Measurements from ENCODE around the gene TBC1D4.
"Not testable (repeated sequence)": the region's sequence is repeated elsewhere in the genome, so short reads cannot be mapped to it uniquely, and the experiment has no call there.

TBC1D4 gene

GRCh38 chr13:75360170-75360569 is 121.8 kb downstream of the TBC1D4 start:
- no peak overlapping the region for H3K4me3 ChIP-seq (ENCODE audit: low read depth, low read length)
- no peak for TF ChIP-seq CTCF (IDR thresholded peaks at IDR 0.05; ENCODE audit: borderline replicate concordance, insufficient read depth, low read depth, low read length)

DNA sequence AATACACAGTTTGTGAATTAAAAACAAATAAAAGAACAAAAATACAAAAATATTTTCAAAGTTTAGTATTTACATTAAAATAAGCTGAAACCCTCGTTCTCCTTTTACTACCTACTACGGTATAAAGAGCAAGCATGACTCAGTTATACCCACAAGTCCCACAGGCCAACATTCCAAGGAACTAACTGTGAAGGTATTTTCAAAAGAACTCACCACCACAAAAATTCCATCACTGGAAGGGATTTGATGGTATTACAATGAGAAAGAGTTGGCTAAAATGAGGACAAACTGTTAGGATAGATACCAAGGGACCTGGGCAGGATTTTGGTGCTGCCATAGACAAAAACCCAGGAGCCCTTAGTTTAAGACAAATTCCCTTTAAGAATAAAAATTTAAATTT is 122.7 kb downstream of the TBC1D4 start:
- no peak overlapping the region for H3K4me3 ChIP-seq (ENCODE audit: low read depth, low read length)
- TF ChIP-seq CTCF (IDR thresholded peaks at IDR 0.05; ENCODE audit: borderline replicate concordance, insufficient read depth, low read depth, low read length): no peak

- TF ChIP-seq CTCF (IDR thresholded peaks at IDR 0.05; ENCODE audit: borderline replicate concordance, insufficient read depth, low read depth, low read length): peak; percentile 78
- H3K4me3 ChIP-seq (ENCODE audit: low read depth, low read length): no peak overlapping the region
Measured at GRCh38 chr13:75357576-75358289, 124.2 kb downstream of the TBC1D4 start.

DNA sequence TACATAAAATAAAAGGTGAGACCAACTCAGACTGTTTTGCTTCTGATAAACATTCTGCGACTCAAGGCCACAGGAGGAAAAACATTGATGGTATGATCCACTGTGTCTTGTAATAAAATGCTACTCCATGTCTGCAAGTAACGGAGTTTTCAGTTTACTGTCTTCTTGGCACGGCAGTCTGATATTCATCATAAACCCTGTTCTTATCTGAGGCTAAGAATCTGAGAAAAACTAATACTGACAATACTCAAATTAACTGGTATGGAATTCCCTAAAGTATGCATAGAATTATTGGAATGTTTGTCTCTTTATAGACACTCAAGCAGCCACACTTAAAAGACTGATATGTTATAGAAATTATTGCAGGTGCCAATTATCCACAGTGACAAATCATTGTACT is 125.5 kb downstream of the TBC1D4 start:
- TF ChIP-seq CTCF (IDR thresholded peaks at IDR 0.05; ENCODE audit: borderline replicate concordance, insufficient read depth, low read depth, low read length): no peak
- no peak overlapping the region for H3K4me3 ChIP-seq (ENCODE audit: low read depth, low read length)

DNA sequence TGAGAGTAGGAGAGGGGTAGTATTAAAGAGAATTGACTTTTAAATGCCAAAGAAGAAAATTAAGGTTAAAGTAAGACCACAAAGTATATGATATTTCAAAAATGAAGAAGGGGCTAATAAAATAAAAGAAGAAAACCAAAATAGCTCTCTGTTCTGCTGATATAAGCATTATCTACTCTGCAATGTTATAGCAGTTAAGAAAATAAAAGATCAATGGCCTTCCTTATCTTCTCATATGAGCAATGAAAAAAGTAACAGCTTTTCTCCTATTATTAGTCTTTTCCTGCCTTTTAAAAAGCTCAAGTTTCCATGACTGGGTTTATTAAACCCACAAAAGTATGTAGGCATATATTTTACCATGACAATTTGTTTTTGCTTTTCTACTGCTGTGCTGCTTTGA is 126.4 kb downstream of the TBC1D4 start:
- H3K4me3 ChIP-seq (ENCODE audit: low read depth, low read length): no peak overlapping the region
- no peak for TF ChIP-seq CTCF (IDR thresholded peaks at IDR 0.05; ENCODE audit: borderline replicate concordance, insufficient read depth, low read depth, low read length)

DNA sequence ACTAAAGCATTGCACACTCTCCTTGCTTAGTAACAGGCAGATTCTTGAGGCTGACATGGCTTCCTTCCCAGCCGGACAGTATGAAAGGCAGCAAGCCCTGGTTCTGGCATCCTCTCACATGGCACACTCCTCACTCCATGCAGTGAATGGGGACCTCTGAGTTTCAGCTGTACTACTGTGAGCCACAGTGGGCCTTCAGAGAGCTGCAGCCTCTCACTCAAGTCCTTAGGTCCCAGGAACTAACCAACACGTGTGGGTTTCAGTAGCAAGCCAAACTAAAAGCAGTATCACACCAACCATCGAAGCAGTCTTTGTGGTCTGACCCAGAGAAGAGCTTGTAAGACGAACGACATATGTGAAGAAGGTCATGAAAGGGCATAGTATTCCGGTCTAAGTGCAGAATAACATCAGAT is 128.2 kb downstream of the TBC1D4 start:
- H3K4me3 ChIP-seq (ENCODE audit: low read depth, low read length): no peak overlapping the region
- no peak for TF ChIP-seq CTCF (IDR thresholded peaks at IDR 0.05; ENCODE audit: borderline replicate concordance, insufficient read depth, low read depth, low read length)

GRCh38 chr13:75352641-75353327 is 129.2 kb downstream of the TBC1D4 start:
- no peak for TF ChIP-seq CTCF (IDR thresholded peaks at IDR 0.05; ENCODE audit: borderline replicate concordance, insufficient read depth, low read depth, low read length)
- H3K4me3 ChIP-seq (ENCODE audit: low read depth, low read length): no peak overlapping the region

GRCh38 chr13:75351538-75351937 is 130.4 kb downstream of the TBC1D4 start:
- H3K4me3 ChIP-seq (ENCODE audit: low read depth, low read length): not testable (repeated sequence)
